Suprapubic skin (tissue), 4 donors: ENCODE results near the gene B3GNT9. TPM values are rescaled to one million over a fixed set of nuclear protein-coding genes. Genes with fewer than 3 reads are reported as not detected.

Experiments
- DNase-seq, 2 donors: peaks; one replicate each; pipeline ENCODE4 v3.0.0-alpha.2; 2019; ENCODE audit warnings: low spot score in 2 of 2
- H3K27ac ChIP-seq: fragments of 200-600 bp; sonication (generic); one replicate; pipeline ENCODE4 v1.5.1; 2019
- H3K27me3 ChIP-seq: fragments of 200-600 bp; sonication (generic); one replicate; pipeline ENCODE4 v1.5.1; 2019
- H3K36me3 ChIP-seq: fragments of 200-600 bp; sonication (generic); one replicate; pipeline ENCODE4 v1.5.1; 2019
- H3K4me1 ChIP-seq: fragments of 200-600 bp; sonication (generic); one replicate; pipeline ENCODE4 v1.5.1; 2019
- H3K4me3 ChIP-seq: fragments of 200-600 bp; sonication (generic); one replicate; pipeline ENCODE4 v1.5.1; 2019; ENCODE audit warnings: mild to moderate bottlenecking
- H3K9me3 ChIP-seq: fragments of 200-600 bp; sonication (generic); one replicate; pipeline ENCODE4 v1.5.1; 2019
- EP300 ChIP-seq: sonication (generic); formaldehyde crosslinking; IDR thresholded peaks from one replicate; pipeline ENCODE4 v1.6.1; 2017; ENCODE audit warnings: antibody characterized with exemption
- POLR2A ChIP-seq, 2 donors: fragments of 450-650 bp; IDR thresholded peaks; one replicate each; pipeline ENCODE4 v1.6.1; 2017; ENCODE audit warnings: antibody characterized with exemption in 2 of 2, mild to moderate bottlenecking in 2 of 2, moderate library complexity in 2 of 2
- POLR2AphosphoS5 ChIP-seq, 3 donors: sonication (generic); formaldehyde crosslinking; IDR thresholded peaks; one replicate each; pipeline ENCODE4 v1.6.1; 2017; ENCODE audit warnings: antibody characterized with exemption in 3 of 3
- WGBS: methylation state at CpG from one replicate; pipeline ENCODE4 v1.1.5; 2018; 5-methylcytosine and 5-hydroxymethylcytosine counted together
- total RNA-seq, 4 donors: library from RNA; depleted of rRNA; stranded (reverse); fragments of >200 nt; gene quantifications; one replicate each; pipeline ENCODE4 v1.1.0, GENCODE V29; 2016
- TF ChIP-seq, protein P1 (sequence below), 2 donors: fragments of 200-600 bp in 1 of 2; fragments of 450-650 bp in 1 of 2; sonication (generic) in 1 of 2; IDR thresholded peaks; one replicate each; pipeline ENCODE4 v1.5.1; 2016 to 2019; ENCODE audit warnings: antibody characterized with exemption in 2 of 2, mild to moderate bottlenecking in 1 of 2, moderate library complexity in 1 of 2

The B3GNT9 gene
- total RNA-seq, 4 donors from 2014 or later: 7.5 to 9.7 (median 9.0) TPM

- peaks cover 17% of the 10 kb centered on the region for H3K4me1 ChIP-seq
- H3K27ac ChIP-seq: no peak overlapping the region
- peaks cover 44% of the 10 kb centered on the region for H3K36me3 ChIP-seq
- no peak for TF ChIP-seq EP300
- TF ChIP-seq, protein P1, sequence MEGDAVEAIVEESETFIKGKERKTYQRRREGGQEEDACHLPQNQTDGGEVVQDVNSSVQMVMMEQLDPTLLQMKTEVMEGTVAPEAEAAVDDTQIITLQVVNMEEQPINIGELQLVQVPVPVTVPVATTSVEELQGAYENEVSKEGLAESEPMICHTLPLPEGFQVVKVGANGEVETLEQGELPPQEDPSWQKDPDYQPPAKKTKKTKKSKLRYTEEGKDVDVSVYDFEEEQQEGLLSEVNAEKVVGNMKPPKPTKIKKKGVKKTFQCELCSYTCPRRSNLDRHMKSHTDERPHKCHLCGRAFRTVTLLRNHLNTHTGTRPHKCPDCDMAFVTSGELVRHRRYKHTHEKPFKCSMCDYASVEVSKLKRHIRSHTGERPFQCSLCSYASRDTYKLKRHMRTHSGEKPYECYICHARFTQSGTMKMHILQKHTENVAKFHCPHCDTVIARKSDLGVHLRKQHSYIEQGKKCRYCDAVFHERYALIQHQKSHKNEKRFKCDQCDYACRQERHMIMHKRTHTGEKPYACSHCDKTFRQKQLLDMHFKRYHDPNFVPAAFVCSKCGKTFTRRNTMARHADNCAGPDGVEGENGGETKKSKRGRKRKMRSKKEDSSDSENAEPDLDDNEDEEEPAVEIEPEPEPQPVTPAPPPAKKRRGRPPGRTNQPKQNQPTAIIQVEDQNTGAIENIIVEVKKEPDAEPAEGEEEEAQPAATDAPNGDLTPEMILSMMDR (IDR thresholded peaks at IDR 0.05): no peak
- TF ChIP-seq POLR2A (IDR thresholded peaks at IDR 0.05): no peak
- no peak for TF ChIP-seq POLR2AphosphoS5 (IDR thresholded peaks at IDR 0.05)
- H3K9me3 ChIP-seq: no peaks in the 10 kb centered on the region
- no peaks in the 10 kb centered on the region for H3K27me3 ChIP-seq
- no peak overlapping the region for H3K4me3 ChIP-seq
- 89% methylated on average over 5 of the region's 5 CpGs for WGBS
- peak in 1 of 2 donors; percentile 2 for DNase-seq
These were observed 30.8 kb downstream of the B3GNT9 start for GRCh38 chr16:67120025-67120424.

DNA sequence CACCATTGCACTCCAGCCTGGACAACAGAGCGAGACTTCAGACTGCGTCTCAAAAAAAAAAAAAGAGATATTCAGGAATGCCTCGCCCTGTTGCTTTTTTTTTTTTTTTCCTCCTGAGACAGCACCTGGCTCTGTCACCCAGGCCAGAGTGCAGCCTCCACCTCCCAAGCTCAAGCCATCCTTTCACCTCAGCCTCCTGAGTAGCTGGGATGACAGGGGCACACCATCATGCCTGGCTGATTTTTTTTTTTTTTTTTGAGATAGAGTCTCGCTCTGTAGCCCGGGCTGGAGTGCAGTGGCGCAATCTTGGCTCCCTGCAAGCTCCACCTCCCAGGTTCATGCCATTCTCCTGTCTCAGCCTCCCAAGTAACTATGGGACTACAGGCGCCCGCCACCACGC lies 33.1 kb downstream of the B3GNT9 start:
- no peak overlapping the region for H3K27ac ChIP-seq
- H3K4me1 ChIP-seq: peaks cover 34% of the 10 kb centered on the region
- H3K9me3 ChIP-seq: no peaks in the 10 kb centered on the region
- no peaks in the 10 kb centered on the region for H3K27me3 ChIP-seq
- peak in 1 of 2 donors; percentile 4 for DNase-seq
- H3K4me3 ChIP-seq: no peak overlapping the region
- peaks cover 21% of the 10 kb centered on the region for H3K36me3 ChIP-seq
- TF ChIP-seq POLR2AphosphoS5 (IDR thresholded peaks at IDR 0.05) (no peak), EP300 (no peak), POLR2A (IDR thresholded peaks at IDR 0.05) (no peak)
- TF ChIP-seq, protein P1 (IDR thresholded peaks at IDR 0.05): no peak
- WGBS: 100% methylated on average over 7 of the region's 9 CpGs

DNA sequence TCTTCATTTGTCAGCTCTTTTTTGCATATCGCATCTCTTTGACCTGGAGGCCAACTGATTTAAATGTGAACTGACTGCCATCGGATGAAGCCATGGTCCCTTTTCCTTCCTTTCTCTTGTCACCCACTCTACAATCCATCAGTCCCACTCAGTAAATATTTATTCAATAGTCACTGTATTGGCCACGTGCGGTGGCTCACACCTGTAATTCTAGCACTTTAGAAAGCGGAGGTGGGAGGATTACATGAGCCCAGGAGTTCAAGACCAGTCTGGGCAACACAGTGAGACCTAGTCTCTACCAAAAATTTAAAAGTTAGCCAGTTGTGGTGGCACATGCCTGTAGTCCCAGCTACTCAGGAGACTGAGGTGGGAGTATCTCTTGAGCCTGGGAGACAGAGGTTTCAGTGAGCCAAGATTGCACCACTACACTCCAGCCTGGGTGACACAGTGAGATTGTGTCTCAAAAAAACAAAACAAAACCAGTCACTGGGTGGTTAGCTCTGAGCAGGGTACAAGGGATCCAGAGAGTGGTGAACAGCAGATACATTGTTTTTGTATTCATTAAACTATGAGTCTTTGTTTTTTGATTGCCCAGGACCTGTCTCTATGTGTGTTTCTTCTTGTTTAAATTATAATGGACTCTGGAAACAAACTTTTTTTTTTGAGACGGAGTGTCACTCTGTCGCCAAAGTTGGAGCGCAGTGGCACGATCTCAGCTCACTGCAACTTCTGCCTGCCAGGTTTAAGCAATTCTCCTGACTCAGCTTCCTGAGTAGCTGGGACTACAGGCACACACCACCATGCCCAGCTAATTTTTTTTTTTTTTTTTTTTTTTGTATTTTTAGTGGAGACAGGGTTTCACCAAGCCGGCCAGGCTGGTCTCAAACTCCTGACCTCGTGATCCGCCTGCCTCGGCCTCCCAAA lies 34.1 kb downstream of the B3GNT9 start:
- Histone ChIP-seq H3K9me3 (no peaks in the 10 kb centered on the region), H3K27me3 (no peaks in the 10 kb centered on the region), H3K36me3 (peaks cover 13% of the 10 kb centered on the region), H3K27ac (peak overlapping the region; percentile 12), H3K4me3 (no peak overlapping the region), H3K4me1 (peaks cover 42% of the 10 kb centered on the region)
- peak in 1 of 2 donors; percentile 9 for DNase-seq
- 82% methylated on average over 13 of the region's 13 CpGs for WGBS
- no peak for TF ChIP-seq POLR2AphosphoS5 (IDR thresholded peaks at IDR 0.05)
- no peak for TF ChIP-seq EP300
- TF ChIP-seq, protein P1 (IDR thresholded peaks at IDR 0.05): no peak
- no peak for TF ChIP-seq POLR2A (IDR thresholded peaks at IDR 0.05)

DNA sequence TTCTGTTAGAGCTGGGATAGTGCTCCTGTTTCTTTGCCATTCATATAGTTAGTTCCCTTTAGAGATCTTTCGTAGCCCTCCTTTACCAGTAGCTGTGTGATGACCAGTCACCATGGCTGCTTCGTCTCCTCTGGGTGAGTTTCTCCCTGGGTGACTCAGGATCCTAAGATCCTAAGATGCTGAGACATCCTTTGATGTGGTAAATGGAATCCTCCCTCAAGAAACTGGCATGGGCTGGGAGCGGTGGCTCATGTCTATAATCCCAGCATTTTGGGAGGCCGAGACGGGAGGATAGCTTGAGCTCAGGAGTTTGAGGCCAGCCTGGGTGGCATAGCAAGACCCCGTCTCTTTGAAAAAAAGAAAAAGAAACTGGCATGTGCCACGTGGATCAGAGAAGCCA lies 35.2 kb downstream of the B3GNT9 start:
- Histone ChIP-seq H3K27me3 (no peaks in the 10 kb centered on the region), H3K4me3 (no peak overlapping the region), H3K4me1 (peaks cover 53% of the 10 kb centered on the region), H3K36me3 (peaks cover 8% of the 10 kb centered on the region), H3K27ac (peak overlapping the region; percentile 12), H3K9me3 (no peaks in the 10 kb centered on the region)
- 84% methylated on average over 7 of the region's 7 CpGs for WGBS
- peak in 1 of 2 donors; percentile 33 for DNase-seq
- TF ChIP-seq EP300 (no peak), POLR2A (IDR thresholded peaks at IDR 0.05) (no peak), POLR2AphosphoS5 (IDR thresholded peaks at IDR 0.05) (no peak)
- TF ChIP-seq, protein P1 (IDR thresholded peaks at IDR 0.05): no peak

DNA sequence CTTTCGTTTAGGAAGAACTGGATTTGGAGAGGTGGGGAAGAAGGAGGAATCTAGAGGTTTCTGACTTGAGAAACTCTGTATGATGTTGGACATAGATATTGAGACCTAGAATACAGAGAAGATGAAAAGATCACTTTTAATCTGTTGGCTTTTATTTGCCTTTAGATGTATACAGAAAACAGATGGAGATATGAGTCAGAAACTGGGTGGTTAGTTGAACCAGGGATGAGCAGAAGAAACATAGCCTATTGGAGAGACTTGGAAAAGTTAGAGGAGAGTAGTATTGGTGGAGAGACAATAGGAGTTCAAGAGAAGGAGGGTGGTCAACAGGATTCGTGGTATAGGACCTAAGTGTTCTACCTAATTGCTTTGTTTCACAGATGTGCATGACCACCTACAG lies 36.0 kb downstream of the B3GNT9 start:
- Histone ChIP-seq H3K4me1 (peaks cover 57% of the 10 kb centered on the region), H3K4me3 (no peak overlapping the region), H3K27ac (peak overlapping the region; percentile 20), H3K27me3 (no peaks in the 10 kb centered on the region), H3K9me3 (no peaks in the 10 kb centered on the region), H3K36me3 (no peaks in the 10 kb centered on the region)
- 86% methylated on average over 2 of the region's 2 CpGs for WGBS
- TF ChIP-seq POLR2AphosphoS5 (IDR thresholded peaks at IDR 0.05): no peak
- no peak for TF ChIP-seq POLR2A (IDR thresholded peaks at IDR 0.05)
- no peak for TF ChIP-seq EP300
- TF ChIP-seq, protein P1 (IDR thresholded peaks at IDR 0.05): no peak
- peak in 1 of 2 donors; percentile 8 for DNase-seq
